MCF 10A (cell line): Measurements from ENCODE around the gene MB21D2. TPM values are rescaled to one million over a fixed set of nuclear protein-coding genes. Genes with fewer than 3 reads are reported as not detected.
"Not testable (repeated sequence)": the region's sequence is repeated elsewhere in the genome, so short reads cannot be mapped to it uniquely, and the experiment has no call there.

Experiments used
- Bru-seq: library from RNA; stranded (reverse); fragments of 400-500 nt; gene quantifications from one replicate; lab custom pipeline; 2021; lab: Mats Ljungman, UMichigan
- BruChase-seq, 2 experiments: library from RNA; stranded (reverse); fragments of 400-500 nt; gene quantifications; one replicate each; lab custom pipeline; 2021; lab: Mats Ljungman, UMichigan
- BruUV-seq: library from RNA; stranded (reverse); fragments of 400-500 nt; replicated peaks from 2 replicates; lab custom pipeline; 2021; lab: Mats Ljungman, UMichigan
- CTCF ChIA-PET: fragments of 300-600 bp; sonication (Branson Sonifier 250); formaldehyde crosslinking; extraction: SDS; loops from one replicate; lab custom pipeline; 2021; ENCODE audit warnings: antibody characterized with exemption, inconsistent platforms; lab: Yijun Ruan, JAX
- POLR2A ChIA-PET: fragments of 300-600, 350-650 bp; sonication (Branson Sonifier 250); formaldehyde crosslinking; extraction: SDS; loops from one replicate; lab custom pipeline; 2020; ENCODE audit warnings: antibody characterized with exemption, inconsistent platforms; lab: Yijun Ruan, JAX
- DNase-seq: peaks from one replicate; pipeline ENCODE4 v3.0.0-alpha.2; 2018; ENCODE audit not compliant: unreplicated experiment
- H3K27ac Mint-ChIP-seq: one replicate; pipeline ENCODE4 v1.8.0; 2022; ENCODE audit warnings: mild to moderate bottlenecking, low read depth, mixed read lengths; ENCODE audit not compliant: unreplicated experiment
- H3K27me3 Mint-ChIP-seq: one replicate; pipeline ENCODE4 v1.8.0; 2022; ENCODE audit warnings: mixed read lengths; ENCODE audit not compliant: insufficient read depth, unreplicated experiment
- H3K36me3 Mint-ChIP-seq: one replicate; pipeline ENCODE4 v1.8.0; 2022; ENCODE audit warnings: mild to moderate bottlenecking, moderate library complexity, mixed read lengths; ENCODE audit not compliant: insufficient read depth, unreplicated experiment
- H3K4me1 Mint-ChIP-seq: one replicate; pipeline ENCODE4 v1.8.0; 2022; ENCODE audit warnings: mixed read lengths; ENCODE audit not compliant: insufficient read depth, unreplicated experiment
- H3K4me3 Mint-ChIP-seq: one replicate; pipeline ENCODE4 v1.8.0; 2022; ENCODE audit warnings: mild to moderate bottlenecking, moderate library complexity, mixed read lengths; ENCODE audit not compliant: unreplicated experiment
- H3K9me3 Mint-ChIP-seq: one replicate; pipeline ENCODE4 v1.8.0; 2022; ENCODE audit warnings: mixed read lengths; ENCODE audit not compliant: unreplicated experiment
- intact Hi-C: fragments of 100-400 bp; cut with micrococcal nuclease; formaldehyde crosslinking; loops from 2 replicates; pipeline ENCODE4 v1.14.1; 2022
- long read RNA-seq: library from polyadenylated mRNA; stranded (forward); transcript quantifications from one replicate; pipeline ENCODE4 v2.0.0, GENCODE V29; 2022
- total RNA-seq: library from RNA; stranded (reverse); gene quantifications from 2 replicates; pipeline ENCODE4 v1.2.3, GENCODE V29; 2022
- TF ChIP-seq, protein P1 (sequence below): fragments of 200-600 bp; IDR thresholded peaks from one replicate; pipeline ENCODE4 v1.8.0; 2022; ENCODE audit warnings: antibody characterized with exemption, mild to moderate bottlenecking; ENCODE audit not compliant: unreplicated experiment

Gene MB21D2, protein sequence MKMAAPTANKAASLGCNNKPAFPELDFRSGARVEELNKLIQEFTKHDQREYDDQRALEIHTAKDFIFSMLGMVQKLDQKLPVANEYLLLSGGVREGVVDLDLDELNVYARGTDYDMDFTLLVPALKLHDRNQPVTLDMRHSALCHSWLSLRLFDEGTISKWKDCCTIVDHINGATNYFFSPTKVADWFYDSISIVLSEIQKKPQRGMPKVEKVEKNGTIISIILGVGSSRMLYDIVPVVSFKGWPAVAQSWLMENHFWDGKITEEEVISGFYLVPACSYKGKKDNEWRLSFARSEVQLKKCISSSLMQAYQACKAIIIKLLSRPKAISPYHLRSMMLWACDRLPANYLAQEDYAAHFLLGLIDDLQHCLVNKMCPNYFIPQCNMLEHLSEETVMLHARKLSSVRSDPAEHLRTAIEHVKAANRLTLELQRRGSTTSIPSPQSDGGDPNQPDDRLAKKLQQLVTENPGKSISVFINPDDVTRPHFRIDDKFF
- total RNA-seq (3.6 and 4.4 TPM in 2 replicates), Bru-seq, nascent RNA (percentile 62 among the genes with signal in this experiment), BruChase-seq, experiment 1, labeled RNA remaining after a 6-hour chase (percentile 48 among the genes with signal in this experiment), BruChase-seq, experiment 2, labeled RNA remaining after a 2-hour chase (percentile 53 among the genes with signal in this experiment)
- long read RNA-seq, transcript MB21D2-201 (2 exons, 3,368 nt) = major isoform, 12 of 13 reads
- long read RNA-seq, partial matches to known transcripts = 0 of 13 reads
- long read RNA-seq, other reads (novel, unspliced or antisense) = 1 of 13 reads

DNA sequence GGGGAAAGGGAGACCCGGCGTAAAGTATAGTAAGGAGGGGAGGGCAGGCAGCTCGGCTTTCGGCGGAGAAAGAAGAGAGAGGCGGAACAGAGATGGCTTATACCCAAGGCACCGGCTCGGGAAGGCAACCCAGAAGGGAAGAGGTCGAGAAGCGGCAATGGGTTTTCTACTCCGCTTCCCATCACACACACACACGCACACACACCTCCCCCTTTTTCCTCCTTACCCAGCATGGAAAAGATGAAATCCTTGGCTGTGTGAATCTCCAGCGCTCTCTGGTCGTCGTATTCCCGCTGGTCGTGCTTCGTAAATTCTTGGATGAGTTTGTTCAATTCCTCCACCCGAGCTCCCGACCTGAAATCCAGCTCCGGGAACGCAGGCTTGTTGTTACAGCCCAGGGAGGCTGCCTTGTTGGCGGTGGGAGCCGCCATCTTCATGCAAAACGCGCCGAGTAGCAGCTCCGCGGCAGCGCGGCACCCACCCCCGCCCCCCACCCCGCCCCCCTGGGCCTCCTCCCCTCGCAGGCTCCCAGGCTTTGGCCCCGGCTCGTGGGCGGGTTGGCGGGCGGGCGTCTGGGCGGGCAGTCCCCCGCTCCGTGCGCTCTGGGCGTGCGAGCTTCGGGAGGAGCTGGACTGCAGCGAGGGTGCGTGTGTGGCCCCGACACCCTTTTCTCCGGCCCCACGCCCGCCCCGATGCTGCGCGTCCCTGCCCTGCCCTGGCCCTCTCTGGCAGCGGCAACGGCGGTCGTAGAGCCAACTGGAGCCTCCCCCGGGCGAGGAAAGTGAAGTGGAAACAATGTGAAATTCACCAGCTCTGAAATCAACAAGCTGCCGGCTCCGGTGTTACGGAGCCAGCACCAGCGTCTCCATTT lies at the start of gene MB21D2:
TSS of gene MB21D2 (minus strand) at position 453 of the 871 bp plus-strand sequence. CDS start at position 437, 16 bp downstream.
- no peaks in the 10 kb centered on the region for H3K36me3 Mint-ChIP-seq
- H3K4me3 Mint-ChIP-seq = peak within 1 kb of the TSS; percentile 85
- POLR2A ChIA-PET = interaction anchor here (0.5 to 3.6 kb wide), 26 partner anchors 10 to 1086 kb away, joined by 3 to 29 read pairs (median 3); no protein-coding TSS in a partner anchor
- H3K27ac Mint-ChIP-seq = peak within 1 kb of the TSS; percentile 35
- TF ChIP-seq, protein P1, sequence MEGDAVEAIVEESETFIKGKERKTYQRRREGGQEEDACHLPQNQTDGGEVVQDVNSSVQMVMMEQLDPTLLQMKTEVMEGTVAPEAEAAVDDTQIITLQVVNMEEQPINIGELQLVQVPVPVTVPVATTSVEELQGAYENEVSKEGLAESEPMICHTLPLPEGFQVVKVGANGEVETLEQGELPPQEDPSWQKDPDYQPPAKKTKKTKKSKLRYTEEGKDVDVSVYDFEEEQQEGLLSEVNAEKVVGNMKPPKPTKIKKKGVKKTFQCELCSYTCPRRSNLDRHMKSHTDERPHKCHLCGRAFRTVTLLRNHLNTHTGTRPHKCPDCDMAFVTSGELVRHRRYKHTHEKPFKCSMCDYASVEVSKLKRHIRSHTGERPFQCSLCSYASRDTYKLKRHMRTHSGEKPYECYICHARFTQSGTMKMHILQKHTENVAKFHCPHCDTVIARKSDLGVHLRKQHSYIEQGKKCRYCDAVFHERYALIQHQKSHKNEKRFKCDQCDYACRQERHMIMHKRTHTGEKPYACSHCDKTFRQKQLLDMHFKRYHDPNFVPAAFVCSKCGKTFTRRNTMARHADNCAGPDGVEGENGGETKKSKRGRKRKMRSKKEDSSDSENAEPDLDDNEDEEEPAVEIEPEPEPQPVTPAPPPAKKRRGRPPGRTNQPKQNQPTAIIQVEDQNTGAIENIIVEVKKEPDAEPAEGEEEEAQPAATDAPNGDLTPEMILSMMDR = no peak
- TSS peak; percentile 35 for BruUV-seq
- H3K9me3 Mint-ChIP-seq = no peaks in the 10 kb centered on the region
- DNase-seq = peak; percentile 72
- intact Hi-C loops = loop anchor here (1.0 to 5.0 kb wide), 6 partner anchors 39 to 655 kb away; no protein-coding TSS in a partner anchor
- CTCF ChIA-PET = interaction anchor here (0.6 to 5.6 kb wide), 16 partner anchors 12 to 1607 kb away, joined by 3 to 49 read pairs (median 4); no protein-coding TSS in a partner anchor
- H3K27me3 Mint-ChIP-seq = no peaks in the 10 kb centered on the region
- H3K4me1 Mint-ChIP-seq = peaks cover 22% of the 10 kb centered on the region

DNA sequence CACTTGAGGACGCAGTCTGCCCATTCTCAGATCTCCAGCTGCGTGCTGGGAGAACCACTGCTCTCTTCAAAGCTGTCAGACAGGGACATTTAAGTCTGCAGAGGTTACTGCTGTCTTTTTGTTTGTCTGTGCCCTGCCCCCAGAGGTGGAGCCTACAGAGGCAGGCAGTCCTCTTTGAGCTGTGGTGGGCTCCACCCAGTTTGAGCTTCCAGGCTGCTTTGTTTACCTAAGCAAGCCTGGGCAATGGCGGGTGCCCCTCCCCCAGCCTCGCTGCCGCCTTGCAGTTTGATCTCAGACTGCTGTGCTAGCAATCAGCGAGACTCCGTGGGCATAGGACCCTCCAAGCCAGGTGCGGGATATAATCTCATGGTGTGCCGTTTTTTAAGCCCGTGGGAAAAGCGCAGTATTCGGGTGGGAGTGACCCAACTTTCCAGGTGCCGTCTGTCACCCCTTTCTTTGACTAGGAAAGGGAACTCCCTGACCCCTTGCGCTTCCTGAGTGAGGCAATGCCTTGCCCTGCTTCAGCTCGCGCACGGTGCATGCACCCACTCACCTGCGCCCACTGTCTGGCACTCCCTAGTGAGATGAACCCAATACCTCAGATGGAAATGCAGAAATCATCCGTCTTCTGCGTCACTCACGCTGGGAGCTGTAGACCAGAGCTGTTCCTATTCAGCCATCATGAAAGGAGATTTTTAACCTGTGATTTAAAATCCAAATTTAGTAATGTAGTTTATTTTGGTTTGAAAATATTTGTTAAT lies 47.5 kb upstream of the MB21D2 start:
- H3K9me3 Mint-ChIP-seq, H3K27ac Mint-ChIP-seq, H3K36me3 Mint-ChIP-seq, DNase-seq, H3K4me3 Mint-ChIP-seq, POLR2A ChIA-PET, BruUV-seq, H3K27me3 Mint-ChIP-seq, intact Hi-C loops: not testable (repeated sequence)
- CTCF ChIA-PET = interaction anchor here (0.6 kb wide), 1 partner anchor 1913 kb away, joined by 3 read pairs; no protein-coding TSS in a partner anchor
- H3K4me1 Mint-ChIP-seq = peaks cover 15% of the 10 kb centered on the region

DNA sequence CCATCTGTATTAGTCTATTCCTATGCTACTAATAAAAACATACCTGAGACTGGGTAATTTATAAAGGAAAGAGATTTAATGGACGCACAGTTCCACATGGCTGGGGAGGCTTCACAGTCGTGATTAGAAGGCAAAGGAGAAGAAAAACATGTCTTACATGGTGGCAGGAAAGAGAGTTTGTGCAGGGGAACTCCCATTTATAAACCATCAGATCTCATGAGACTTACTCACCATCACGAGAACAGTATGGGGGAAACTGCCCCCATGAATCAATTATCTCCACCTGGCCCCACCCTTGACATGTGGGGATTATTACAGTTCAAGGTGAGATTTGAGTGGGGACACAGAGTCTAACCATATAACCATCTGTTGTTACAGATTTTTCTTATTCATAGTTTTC lies 42.1 kb upstream of the MB21D2 start:
- POLR2A ChIA-PET = no interaction called here
- Mint-ChIP-seq H3K27me3 (no peaks in the 10 kb centered on the region), H3K4me3 (no peak overlapping the region), H3K36me3 (peaks cover 4% of the 10 kb centered on the region), H3K4me1 (peaks cover 35% of the 10 kb centered on the region), H3K9me3 (no peaks in the 10 kb centered on the region), H3K27ac (no peak overlapping the region)
- TF ChIP-seq, protein P1 = no peak
- DNase-seq = no peak
- BruUV-seq = no TSS peak
- CTCF ChIA-PET = interaction anchor here (0.8 kb wide), 1 partner anchor 549 kb away, joined by 3 read pairs; no protein-coding TSS in a partner anchor
- intact Hi-C loops = no loop called here
